Activated T-helper 1 cell treated with anti-CD3 and anti-CD28 coated beads, Interleukin-12 subunit alpha, Interleukin-12 subunit beta, Interleukin-2, Interleukin-4 antibody, amounts not matched to agents 30 ng/mL and 10 ng/mL and 1 ng/mL, durations not matched to agents 14 hours and 24 hours and 36 hours (primary cell): ENCODE measurements around the gene CACNA1H. TPM values are rescaled to one million over a fixed set of nuclear protein-coding genes. Genes with fewer than 3 reads are reported as not detected.

Experiments used
- DNase-seq: peaks from one replicate; pipeline ENCODE4 v3.0.0; 2021; ENCODE audit warnings: low spot score
- H3K27ac Mint-ChIP-seq: one replicate; pipeline ENCODE4 v1.8.0; 2021; ENCODE audit warnings: mild to moderate bottlenecking, mixed read lengths
- H3K27me3 Mint-ChIP-seq: one replicate; pipeline ENCODE4 v1.8.0; 2022; ENCODE audit warnings: mild to moderate bottlenecking, moderate library complexity, mixed read lengths; ENCODE audit not compliant: insufficient read depth
- H3K36me3 Mint-ChIP-seq: one replicate; pipeline ENCODE4 v1.8.0; 2021; ENCODE audit warnings: low read depth, mixed read lengths
- H3K4me1 Mint-ChIP-seq: one replicate; pipeline ENCODE4 v1.8.0; 2021; ENCODE audit warnings: low read depth, mixed read lengths
- H3K4me3 Mint-ChIP-seq: one replicate; pipeline ENCODE4 v1.8.0; 2021; ENCODE audit warnings: mild to moderate bottlenecking, moderate library complexity, mixed read lengths
- H3K9me3 Mint-ChIP-seq: one replicate; pipeline ENCODE4 v1.8.0; 2021; ENCODE audit warnings: mixed read lengths
- intact Hi-C: fragments of 100-400 bp; cut with micrococcal nuclease; formaldehyde crosslinking; loops from one replicate; pipeline ENCODE4 v1.15.1; 2024
- total RNA-seq: library from RNA; stranded (reverse); gene quantifications from 2 replicates; pipeline ENCODE4 v1.2.3, GENCODE V29; 2022

CACNA1H gene
- total RNA-seq, 1 donor from 2014 or later = 0.18 TPM

GRCh38 chr16:1126586-1126985, 26.3 kb upstream of the CACNA1H start:
- Mint-ChIP-seq H3K27me3 (no peaks in the 10 kb centered on the region), H3K4me1 (no peaks in the 10 kb centered on the region), H3K27ac (no peak overlapping the region), H3K4me3 (no peak overlapping the region), H3K36me3 (no peaks in the 10 kb centered on the region), H3K9me3 (no peaks in the 10 kb centered on the region)
- intact Hi-C loops = no loop called here
- DNase-seq = no peak

DNA sequence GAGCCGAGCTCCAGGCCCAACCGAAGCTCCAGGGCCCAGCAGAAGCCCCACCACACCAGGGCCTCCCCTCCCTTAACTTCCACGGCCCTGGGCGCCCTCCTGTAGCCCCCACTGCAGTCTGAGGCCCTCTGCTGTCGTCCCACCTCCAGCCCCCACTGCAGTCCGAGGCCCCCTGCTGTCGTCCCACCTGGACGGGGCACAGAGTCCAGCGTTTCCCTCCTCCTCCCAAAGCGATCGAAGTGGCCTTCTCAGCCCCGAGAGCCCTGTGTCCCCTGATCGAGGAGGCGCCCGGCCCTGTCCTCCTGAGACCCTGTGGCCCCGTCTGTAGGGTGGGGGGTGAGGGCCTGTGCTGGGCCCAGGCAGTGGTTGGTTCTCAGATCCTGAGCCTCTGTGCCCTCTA, 25.8 kb upstream of the CACNA1H start:
- H3K9me3 Mint-ChIP-seq = no peaks in the 10 kb centered on the region
- no peaks in the 10 kb centered on the region for H3K4me1 Mint-ChIP-seq
- H3K36me3 Mint-ChIP-seq = no peaks in the 10 kb centered on the region
- intact Hi-C loops = no loop called here
- no peak overlapping the region for H3K4me3 Mint-ChIP-seq
- no peak for DNase-seq
- H3K27ac Mint-ChIP-seq = no peak overlapping the region
- no peaks in the 10 kb centered on the region for H3K27me3 Mint-ChIP-seq

DNA sequence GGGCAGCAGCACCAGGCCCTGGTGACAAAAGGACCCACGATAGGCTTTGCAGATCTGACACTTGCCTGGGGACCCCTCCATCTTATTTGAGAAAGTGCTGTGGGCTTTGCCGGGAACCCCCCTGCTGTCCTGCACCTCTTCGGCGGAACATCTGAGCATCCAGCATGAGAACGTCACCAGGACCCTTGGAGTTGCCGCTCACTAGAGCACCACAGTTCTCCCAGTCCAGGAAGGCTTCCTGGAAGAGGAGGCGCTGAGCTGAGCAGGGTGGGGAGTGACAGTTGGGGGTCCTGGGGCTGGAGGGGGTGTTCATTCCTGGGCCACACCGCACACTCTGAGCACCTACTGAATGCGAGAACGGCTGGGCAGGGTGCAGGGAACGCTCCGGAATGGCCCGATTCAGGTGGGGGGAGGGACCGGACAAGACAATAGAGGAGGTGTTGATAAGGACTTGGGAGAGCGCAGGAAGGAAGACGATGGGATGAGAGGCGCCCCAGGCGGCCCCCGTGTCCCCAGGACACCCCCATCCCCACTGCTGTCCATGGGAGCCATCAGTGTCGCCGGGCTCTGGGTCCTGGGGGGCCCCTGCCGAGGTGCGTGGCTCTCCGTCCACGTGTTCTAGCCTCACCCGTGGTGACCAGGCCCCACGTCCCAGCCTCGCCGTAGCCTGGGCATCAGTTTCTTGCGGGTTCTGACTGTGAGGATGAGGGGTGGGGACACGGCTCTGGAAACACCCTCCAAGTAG, 24.8 kb upstream of the CACNA1H start:
- no peaks in the 10 kb centered on the region for H3K9me3 Mint-ChIP-seq
- DNase-seq = no peak

GRCh38 chr16:1129106-1129960, 23.6 kb upstream of the CACNA1H start:
- Mint-ChIP-seq H3K4me1 (no peaks in the 10 kb centered on the region), H3K9me3 (no peaks in the 10 kb centered on the region), H3K27ac (no peak overlapping the region), H3K27me3 (no peaks in the 10 kb centered on the region), H3K36me3 (no peaks in the 10 kb centered on the region), H3K4me3 (no peak overlapping the region)
- no peak for DNase-seq
- intact Hi-C loops = no loop called here

More for the DNA sequence above, 24.8 kb upstream of the CACNA1H start:
- Mint-ChIP-seq H3K36me3 (no peaks in the 10 kb centered on the region), H3K27me3 (no peaks in the 10 kb centered on the region), H3K27ac (no peak overlapping the region), H3K4me1 (no peaks in the 10 kb centered on the region), H3K4me3 (no peak overlapping the region)
- intact Hi-C loops = no loop called here

- no peaks in the 10 kb centered on the region for H3K4me1 Mint-ChIP-seq
- intact Hi-C loops = no loop called here
- no peaks in the 10 kb centered on the region for H3K9me3 Mint-ChIP-seq
- H3K27ac Mint-ChIP-seq = no peak overlapping the region
- DNase-seq = no peak
- no peaks in the 10 kb centered on the region for H3K36me3 Mint-ChIP-seq
- no peak overlapping the region for H3K4me3 Mint-ChIP-seq
- H3K27me3 Mint-ChIP-seq = no peaks in the 10 kb centered on the region
These were observed 22.5 kb upstream of the CACNA1H start for GRCh38 chr16:1130382-1130781.

DNA sequence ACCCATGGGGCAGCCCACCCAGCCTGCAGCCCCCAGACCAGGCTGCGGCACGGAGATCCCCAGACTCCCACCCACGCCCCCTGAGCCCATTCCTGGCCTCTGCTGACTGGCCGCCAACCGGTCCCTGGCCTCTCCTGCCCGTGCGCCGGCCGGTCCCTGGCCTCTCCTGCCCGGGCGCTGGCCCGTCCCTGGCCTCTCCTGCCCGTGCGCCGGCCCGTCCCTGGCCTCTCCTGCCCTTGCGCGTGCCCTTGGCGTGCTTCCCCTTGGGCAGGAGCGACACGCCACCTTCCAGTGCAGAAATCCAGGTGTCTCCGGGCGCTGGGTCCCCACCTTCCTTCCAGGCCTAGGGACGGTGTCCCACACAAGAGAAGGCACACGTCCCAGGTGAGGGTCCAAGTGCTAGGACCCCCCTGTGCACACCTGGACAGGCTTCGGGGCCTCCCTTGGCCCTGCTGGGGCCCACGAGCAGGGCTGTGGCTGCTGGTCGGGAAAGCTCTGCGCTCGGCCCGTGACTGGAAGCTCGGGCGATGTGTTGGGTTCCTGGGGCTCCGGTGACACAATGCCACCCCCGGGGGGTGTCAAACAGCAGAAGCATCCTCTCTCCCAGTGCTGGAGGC, 21.4 kb upstream of the CACNA1H start:
- H3K4me3 Mint-ChIP-seq = no peak overlapping the region
- no peaks in the 10 kb centered on the region for H3K4me1 Mint-ChIP-seq
- H3K27ac Mint-ChIP-seq = no peak overlapping the region
- H3K36me3 Mint-ChIP-seq = no peaks in the 10 kb centered on the region
- no peak for DNase-seq
- intact Hi-C loops = no loop called here
- peaks cover under 1% of the 10 kb centered on the region for H3K27me3 Mint-ChIP-seq
- H3K9me3 Mint-ChIP-seq = no peaks in the 10 kb centered on the region

- no peaks in the 10 kb centered on the region for H3K9me3 Mint-ChIP-seq
- H3K4me3 Mint-ChIP-seq = no peak overlapping the region
- no peaks in the 10 kb centered on the region for H3K4me1 Mint-ChIP-seq
- intact Hi-C loops = no loop called here
- peaks cover 2% of the 10 kb centered on the region for H3K27me3 Mint-ChIP-seq
- no peaks in the 10 kb centered on the region for H3K36me3 Mint-ChIP-seq
- H3K27ac Mint-ChIP-seq = no peak overlapping the region
- no peak for DNase-seq
These were observed 20.5 kb upstream of the CACNA1H start for GRCh38 chr16:1132431-1132830.

- Mint-ChIP-seq H3K4me3 (no peak overlapping the region), H3K27me3 (peaks cover 2% of the 10 kb centered on the region)
These were observed 19.6 kb upstream of the CACNA1H start for GRCh38 chr16:1133271-1133670.

DNA sequence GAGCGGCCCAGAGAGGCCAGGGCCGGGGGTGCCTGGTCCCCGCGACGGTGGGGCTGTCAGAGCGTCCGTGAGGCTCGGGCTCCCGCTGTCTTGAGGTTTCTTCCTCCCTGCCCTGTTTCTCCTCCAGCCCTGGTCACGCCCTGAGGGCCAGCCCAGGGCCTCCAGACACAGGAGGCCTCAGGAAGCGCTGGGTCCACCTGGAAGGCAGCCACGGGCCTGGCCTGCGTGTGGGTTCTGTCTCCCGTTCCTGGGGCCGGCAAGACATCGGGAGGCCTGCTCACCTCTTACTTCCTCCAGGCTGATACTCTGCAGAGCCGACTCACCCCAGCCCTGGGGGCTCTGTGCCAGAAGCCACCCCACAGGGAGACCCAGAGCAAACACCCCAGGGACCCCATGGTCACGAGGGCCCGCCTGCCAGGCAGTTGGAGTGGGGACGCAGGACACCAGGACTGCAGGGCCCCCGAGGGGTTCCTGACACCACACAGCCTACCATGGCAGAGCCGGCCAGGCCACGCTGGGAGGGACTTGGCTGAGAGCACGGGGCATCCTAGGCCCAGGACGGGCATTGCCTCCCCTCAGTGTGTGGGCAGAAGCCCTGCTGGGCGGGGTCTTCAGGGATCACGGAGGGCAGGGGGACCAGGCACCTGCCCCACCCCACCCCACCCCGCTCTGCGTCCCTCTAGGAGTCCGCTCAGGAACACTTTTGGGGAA, 18.9 kb upstream of the CACNA1H start:
- DNase-seq = no peak
- intact Hi-C loops = no loop called here
- Mint-ChIP-seq H3K9me3 (no peaks in the 10 kb centered on the region), H3K4me3 (no peak overlapping the region), H3K27ac (no peak overlapping the region), H3K27me3 (peaks cover 2% of the 10 kb centered on the region), H3K4me1 (no peaks in the 10 kb centered on the region), H3K36me3 (no peaks in the 10 kb centered on the region)

More at GRCh38 chr16:1133271-1133670, 19.6 kb upstream of the CACNA1H start:
- no peaks in the 10 kb centered on the region for H3K36me3 Mint-ChIP-seq
- intact Hi-C loops = no loop called here
- no peaks in the 10 kb centered on the region for H3K4me1 Mint-ChIP-seq
- H3K27ac Mint-ChIP-seq = no peak overlapping the region
- H3K9me3 Mint-ChIP-seq = no peaks in the 10 kb centered on the region
- DNase-seq = no peak

DNA sequence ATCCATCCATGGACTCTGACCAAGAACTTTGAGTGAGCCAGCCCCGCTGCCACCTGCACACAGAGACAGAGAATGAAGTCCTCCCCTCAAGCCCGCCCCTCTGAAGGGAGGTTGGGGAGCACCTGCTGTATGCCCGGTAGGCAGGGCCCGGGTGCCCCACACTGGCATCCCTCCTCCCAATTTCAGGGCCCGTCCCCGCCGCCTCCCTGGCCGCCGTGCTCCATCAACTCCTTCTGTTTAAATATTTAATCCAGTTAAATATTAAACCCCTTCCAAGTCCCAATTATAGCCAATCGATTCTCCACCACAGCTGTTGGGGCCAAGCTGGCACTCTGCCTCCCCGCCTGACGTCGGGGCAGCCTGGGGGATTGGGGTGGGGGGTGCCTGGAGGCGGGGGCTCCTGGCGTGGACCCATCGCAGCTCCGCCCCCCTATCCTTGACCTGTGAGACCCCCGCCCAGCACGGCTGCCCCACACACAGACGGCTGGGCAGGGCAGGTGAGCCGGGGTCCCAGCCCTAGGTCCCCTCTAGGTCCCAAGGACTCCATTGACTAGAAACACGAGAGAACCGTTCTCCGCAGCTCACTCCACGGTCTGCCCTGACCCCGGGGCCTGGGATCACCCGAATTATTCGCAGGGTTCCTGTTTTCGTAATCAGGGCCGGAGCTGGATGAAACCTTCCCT, 18.0 kb upstream of the CACNA1H start:
- Mint-ChIP-seq H3K27me3 (peaks cover 2% of the 10 kb centered on the region), H3K36me3 (no peaks in the 10 kb centered on the region), H3K9me3 (no peaks in the 10 kb centered on the region), H3K4me3 (no peak overlapping the region), H3K4me1 (no peaks in the 10 kb centered on the region), H3K27ac (no peak overlapping the region)
- no peak for DNase-seq
- intact Hi-C loops = no loop called here

GRCh38 chr16:1135459-1135825, 17.5 kb upstream of the CACNA1H start:
- Mint-ChIP-seq H3K4me1 (no peaks in the 10 kb centered on the region), H3K27ac (no peak overlapping the region), H3K36me3 (no peaks in the 10 kb centered on the region), H3K27me3 (peaks cover 2% of the 10 kb centered on the region), H3K9me3 (no peaks in the 10 kb centered on the region), H3K4me3 (no peak overlapping the region)
- no peak for DNase-seq
- intact Hi-C loops = no loop called here

DNA sequence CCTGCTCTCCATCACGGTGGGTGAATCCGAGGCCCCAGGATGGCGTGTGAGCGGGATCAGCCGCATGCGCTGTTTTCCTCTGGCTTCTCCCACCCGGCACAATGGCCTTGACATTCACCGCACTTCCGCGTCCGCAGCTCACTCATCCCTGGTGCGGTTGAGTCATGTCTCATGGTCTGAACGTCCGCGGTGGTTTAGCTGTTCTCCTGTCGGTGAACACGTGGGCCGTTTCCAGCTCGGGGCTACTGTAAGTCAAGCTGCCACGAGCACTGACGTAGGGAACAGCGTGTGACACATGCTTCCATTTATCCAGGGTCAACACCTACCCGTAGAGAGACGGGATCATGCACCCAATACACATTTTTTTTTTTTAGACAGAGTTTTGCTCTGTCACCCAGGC, 15.3 kb upstream of the CACNA1H start:
- Mint-ChIP-seq H3K27me3 (peaks cover 2% of the 10 kb centered on the region), H3K36me3 (no peaks in the 10 kb centered on the region), H3K4me3 (no peak overlapping the region), H3K27ac (no peak overlapping the region), H3K9me3 (no peaks in the 10 kb centered on the region), H3K4me1 (no peaks in the 10 kb centered on the region)
- intact Hi-C loops = no loop called here
- no peak for DNase-seq
